GM12891 (cell line): ENCODE measurements around the gene PLPPR1.

Experiments used
- POLR2A ChIP-seq: IDR thresholded peaks from 2 replicates; pipeline ENCODE4 v1.6.1; 2011; ENCODE audit warnings: low read depth, low read length, control low read depth
- POLR2AphosphoS5 ChIP-seq: IDR thresholded peaks from 2 replicates; pipeline ENCODE4 v1.6.1; 2011; ENCODE audit warnings: low read depth, low read length, control low read depth

DNA sequence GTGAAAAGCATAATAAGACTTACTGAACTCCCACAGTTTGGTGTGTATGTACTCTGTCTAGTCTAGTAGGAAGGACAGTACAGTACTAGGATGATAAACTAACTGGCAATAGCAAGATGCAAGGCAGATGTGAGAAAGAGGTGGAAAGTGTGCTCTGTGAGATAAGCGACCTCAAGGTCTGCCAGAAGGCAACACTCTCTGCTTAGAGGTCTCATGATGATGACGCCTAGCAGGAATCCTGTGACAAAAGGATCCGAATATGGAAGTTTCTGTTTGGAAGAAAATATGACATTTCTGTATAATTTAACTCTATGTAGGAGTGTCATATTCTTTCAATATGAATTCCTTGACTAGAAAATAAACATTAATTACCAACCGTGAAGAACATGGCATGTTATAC lies 112.2 kb downstream of the PLPPR1 start:
- TF ChIP-seq POLR2A, result no peak
- no peak for TF ChIP-seq POLR2AphosphoS5
